Hepatocyte (in vitro differentiated cells): ENCODE measurements around the gene SHE. TPM values are rescaled to one million over a fixed set of nuclear protein-coding genes. Genes with fewer than 3 reads are reported as not detected.
A peak's percentile ranks its signal among the peaks of the same experiment; 100 is the strongest.

Source experiments
- DNase-seq: peaks from one replicate; pipeline ENCODE4 v3.0.0-alpha.2; 2016; ENCODE audit warnings: low spot score
- H2AFZ ChIP-seq: fragments of 200-600 bp; sonication (generic); 2 replicates; pipeline ENCODE4 v1.6.0; 2016; ENCODE audit warnings: antibody characterized with exemption, mild to moderate bottlenecking
- H3K27ac ChIP-seq: fragments of 200-600 bp; sonication (generic); 2 replicates; pipeline ENCODE4 v1.5.1; 2016; ENCODE audit warnings: mild to moderate bottlenecking
- H3K27me3 ChIP-seq: fragments of 200-600 bp; sonication (generic); 2 replicates; pipeline ENCODE4 v1.6.1; 2016
- H3K36me3 ChIP-seq: fragments of 200-600 bp; sonication (generic); replicated peaks from 2 replicates; pipeline ENCODE4 v1.5.1; 2016; ENCODE audit warnings: low read depth; ENCODE audit not compliant: insufficient read depth
- H3K4me1 ChIP-seq: fragments of 200-600 bp; sonication (generic); 2 replicates; pipeline ENCODE4 v1.5.1; 2016; ENCODE audit warnings: mild to moderate bottlenecking, moderate library complexity; ENCODE audit not compliant: insufficient read depth
- H3K4me2 ChIP-seq: fragments of 200-600 bp; sonication (generic); 2 replicates; pipeline ENCODE4 v1.6.0; 2016
- H3K4me3 ChIP-seq: fragments of 200-600 bp; sonication (generic); 2 replicates; pipeline ENCODE4 v1.5.1; 2016; ENCODE audit warnings: mild to moderate bottlenecking
- H3K79me2 ChIP-seq: fragments of 200-600 bp; sonication (generic); 2 replicates; pipeline ENCODE4 v1.6.0; 2017; ENCODE audit warnings: mild to moderate bottlenecking
- H3K9me2 ChIP-seq: fragments of 200-600 bp; sonication (generic); replicated peaks from 2 replicates; pipeline ENCODE4 v1.6.0; 2017; ENCODE audit warnings: mild to moderate bottlenecking; ENCODE audit not compliant: insufficient read depth
- H3K9me3 ChIP-seq: fragments of 200-600 bp; sonication (generic); 2 replicates; pipeline ENCODE4 v1.5.1; 2016; ENCODE audit warnings: low read depth, mild to moderate bottlenecking
- H4K20me1 ChIP-seq: fragments of 200-600 bp; sonication (generic); 2 replicates; pipeline ENCODE4 v1.6.0; 2016; ENCODE audit warnings: mild to moderate bottlenecking; ENCODE audit not compliant: insufficient read depth, poor library complexity, severe bottlenecking
- EZH2 ChIP-seq: fragments of 200-600 bp; sonication (generic); IDR thresholded peaks from 2 replicates; pipeline ENCODE4 v1.6.1; 2016; ENCODE audit warnings: antibody characterized with exemption, mild to moderate bottlenecking, borderline replicate concordance
- EZH2phosphoT487 ChIP-seq: fragments of 200-600 bp; sonication (generic); IDR thresholded peaks from one replicate; pipeline ENCODE4 v1.6.1; 2018; ENCODE audit warnings: antibody characterized with exemption, mild to moderate bottlenecking, low read depth, moderate library complexity; ENCODE audit not compliant: unreplicated experiment, severe bottlenecking
- WGBS: methylation state at CpG from one replicate; pipeline ENCODE4 v1.1.6; 2016; ENCODE audit warnings: low lambda C conversion rate; ENCODE audit errors: missing lambda C conversion rate; 5-methylcytosine and 5-hydroxymethylcytosine counted together
- polyA plus RNA-seq: library from polyadenylated mRNA; unstranded; fragments of >200 nt; fragmentation: Nextera tagmentation; extraction: Ambion mirVana; gene quantifications from 2 replicates; pipeline ENCODE4 v1.2.1, GENCODE V29; 2016
- total RNA-seq: library from RNA; depleted of rRNA; stranded (reverse); fragments of >200 nt; gene quantifications from 2 replicates; pipeline ENCODE4 v1.2.3, GENCODE V29; 2014
- TF ChIP-seq, protein P1 (sequence below): fragments of 200-600 bp; sonication (generic); IDR thresholded peaks from 2 replicates; pipeline ENCODE4 v1.5.1; 2016; ENCODE audit warnings: antibody characterized with exemption, mild to moderate bottlenecking; ENCODE audit not compliant: poor library complexity

SHE gene
- total and polyA plus RNA-seq, 2 experiments from 2014 or later, result 0.60 TPM; not detected in 1

DNA sequence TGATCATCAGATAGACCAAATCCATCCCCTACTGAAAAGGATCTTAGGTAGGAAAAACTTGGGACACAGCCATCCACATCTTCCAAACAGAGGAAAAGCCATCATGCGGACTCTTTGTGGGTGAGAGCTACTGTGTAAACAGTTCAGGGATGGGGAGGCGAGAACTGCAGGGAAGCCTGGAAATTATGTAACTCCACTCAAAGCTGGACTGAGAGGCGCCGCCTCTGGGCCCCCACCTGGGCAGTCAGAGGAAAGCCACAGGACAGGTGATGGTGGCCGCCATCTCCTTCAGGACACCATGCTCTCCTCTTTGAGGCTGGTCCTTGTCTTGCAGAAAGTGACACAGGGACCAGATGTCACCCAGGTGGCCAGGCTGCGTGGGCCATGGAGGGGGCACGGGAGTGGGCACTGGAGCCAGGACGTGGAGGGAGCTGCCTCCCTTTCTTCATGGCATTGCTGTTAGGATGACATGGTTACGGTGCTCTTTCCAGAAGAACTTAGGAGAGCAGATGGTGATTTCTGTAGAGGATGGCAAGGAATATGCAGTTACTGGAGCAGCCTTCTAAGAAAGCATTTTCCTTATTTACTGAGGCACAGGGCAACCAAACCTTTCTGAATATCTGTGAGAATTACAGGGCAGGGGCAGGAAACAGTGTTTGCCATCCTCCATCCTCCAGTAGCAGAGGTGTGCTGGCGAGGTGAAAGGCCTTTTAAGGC is 32.2 kb downstream of the SHE start:
- no peaks in the 10 kb centered on the region for H4K20me1 ChIP-seq
- no peaks in the 10 kb centered on the region for H3K9me3 ChIP-seq
- DNase-seq, result peak; percentile 26
- no peak for TF ChIP-seq EZH2phosphoT487
- no peak for TF ChIP-seq EZH2
- TF ChIP-seq, protein P1, sequence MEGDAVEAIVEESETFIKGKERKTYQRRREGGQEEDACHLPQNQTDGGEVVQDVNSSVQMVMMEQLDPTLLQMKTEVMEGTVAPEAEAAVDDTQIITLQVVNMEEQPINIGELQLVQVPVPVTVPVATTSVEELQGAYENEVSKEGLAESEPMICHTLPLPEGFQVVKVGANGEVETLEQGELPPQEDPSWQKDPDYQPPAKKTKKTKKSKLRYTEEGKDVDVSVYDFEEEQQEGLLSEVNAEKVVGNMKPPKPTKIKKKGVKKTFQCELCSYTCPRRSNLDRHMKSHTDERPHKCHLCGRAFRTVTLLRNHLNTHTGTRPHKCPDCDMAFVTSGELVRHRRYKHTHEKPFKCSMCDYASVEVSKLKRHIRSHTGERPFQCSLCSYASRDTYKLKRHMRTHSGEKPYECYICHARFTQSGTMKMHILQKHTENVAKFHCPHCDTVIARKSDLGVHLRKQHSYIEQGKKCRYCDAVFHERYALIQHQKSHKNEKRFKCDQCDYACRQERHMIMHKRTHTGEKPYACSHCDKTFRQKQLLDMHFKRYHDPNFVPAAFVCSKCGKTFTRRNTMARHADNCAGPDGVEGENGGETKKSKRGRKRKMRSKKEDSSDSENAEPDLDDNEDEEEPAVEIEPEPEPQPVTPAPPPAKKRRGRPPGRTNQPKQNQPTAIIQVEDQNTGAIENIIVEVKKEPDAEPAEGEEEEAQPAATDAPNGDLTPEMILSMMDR, result no peak
- H3K4me2 ChIP-seq, result no peak overlapping the region
- H3K9me2 ChIP-seq, result no peaks in the 10 kb centered on the region
- H3K4me1 ChIP-seq, result no peaks in the 10 kb centered on the region
- no peak overlapping the region for H3K27ac ChIP-seq
- WGBS, result 90% methylated on average over 10 of the region's 10 CpGs
- H2AFZ ChIP-seq, result no peak overlapping the region
- H3K4me3 ChIP-seq, result no peak overlapping the region
- H3K36me3 ChIP-seq, result no peaks in the 10 kb centered on the region
- H3K27me3 ChIP-seq, result no peaks in the 10 kb centered on the region
- H3K79me2 ChIP-seq, result no peaks in the 10 kb centered on the region

DNA sequence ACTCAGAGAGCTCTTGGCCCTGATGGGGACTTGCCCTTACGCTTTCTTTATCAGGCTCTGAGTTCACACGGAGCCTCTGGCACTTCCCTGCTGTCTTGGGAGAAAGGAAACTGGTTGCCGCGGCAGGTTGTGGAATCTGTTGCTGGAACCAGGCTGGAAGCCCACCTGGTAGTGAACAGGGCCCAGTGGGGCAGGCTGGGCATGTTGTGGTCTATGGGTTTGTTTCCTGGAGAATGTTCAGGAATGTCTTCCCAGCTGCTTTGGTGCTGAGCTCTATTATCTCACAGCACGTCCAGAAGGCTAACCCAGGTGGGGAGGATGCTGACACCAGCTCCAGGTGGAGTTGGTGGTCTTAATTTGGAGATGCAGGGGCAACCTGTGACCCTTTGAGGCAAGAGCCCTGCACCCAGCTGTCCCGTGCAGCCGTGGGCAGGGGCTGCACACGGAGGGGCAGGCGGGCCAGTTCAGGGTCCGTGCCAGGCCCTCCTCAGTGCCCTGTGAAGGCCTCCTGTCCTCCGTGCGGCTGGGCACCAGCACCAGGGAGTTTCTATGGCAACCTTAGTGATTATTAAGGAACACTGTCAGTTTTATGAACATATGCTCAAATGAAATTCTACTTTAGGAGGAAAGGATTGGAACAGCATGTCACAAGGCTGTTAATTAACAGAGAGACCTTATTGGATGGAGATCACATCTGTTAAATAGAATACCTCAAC is 33.5 kb downstream of the SHE start:
- TF ChIP-seq, protein P1, result no peak
- TF ChIP-seq EZH2phosphoT487 (no peak), EZH2 (no peak)
- H3K36me3 ChIP-seq, result no peaks in the 10 kb centered on the region
- no peaks in the 10 kb centered on the region for H3K27me3 ChIP-seq
- DNase-seq, result no peak
- 80% methylated on average over 12 of the region's 12 CpGs for WGBS
- no peak overlapping the region for H3K27ac ChIP-seq
- no peak overlapping the region for H3K4me3 ChIP-seq
- H3K9me2 ChIP-seq, result no peaks in the 10 kb centered on the region
- H3K79me2 ChIP-seq, result no peaks in the 10 kb centered on the region
- H2AFZ ChIP-seq, result no peak overlapping the region
- no peaks in the 10 kb centered on the region for H4K20me1 ChIP-seq
- H3K4me2 ChIP-seq, result no peak overlapping the region
- H3K4me1 ChIP-seq, result no peaks in the 10 kb centered on the region
- H3K9me3 ChIP-seq, result no peaks in the 10 kb centered on the region

DNA sequence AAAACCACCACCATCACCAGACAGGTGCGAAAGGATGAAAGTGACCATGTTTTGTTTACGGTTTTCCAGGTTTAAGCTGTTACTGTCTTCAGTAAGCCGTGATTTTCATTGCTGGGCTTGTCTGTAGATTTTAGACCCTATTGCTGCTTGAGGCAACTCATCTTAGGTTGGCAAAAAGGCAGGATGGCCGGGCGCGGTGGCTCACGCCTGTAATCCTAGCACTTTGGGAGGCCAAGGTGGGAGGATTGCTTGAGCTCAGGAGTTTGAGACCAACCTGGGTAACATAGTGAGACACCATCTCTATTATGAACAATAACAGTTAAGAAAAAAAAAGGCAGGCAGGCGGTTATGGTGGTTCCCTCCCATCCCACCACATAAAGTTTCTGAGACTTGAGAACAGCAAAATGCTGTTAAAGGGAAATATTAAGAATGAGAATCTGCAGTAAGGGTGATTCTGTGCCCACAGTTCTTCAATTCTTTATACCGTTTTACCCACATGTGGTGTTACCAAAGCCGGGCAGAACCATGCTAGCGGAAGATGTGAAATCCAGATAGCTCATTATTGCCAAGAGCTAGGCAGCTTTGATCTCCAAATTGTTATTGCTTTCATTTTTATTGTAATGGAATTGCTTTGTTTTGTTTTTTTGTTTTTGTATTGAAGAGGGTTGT is 34.6 kb downstream of the SHE start:
- DNase-seq, result no peak
- no peak overlapping the region for H2AFZ ChIP-seq
- no peaks in the 10 kb centered on the region for H3K9me2 ChIP-seq
- 95% methylated on average over 11 of the region's 11 CpGs for WGBS
- no peak for TF ChIP-seq EZH2
- TF ChIP-seq, protein P1, result no peak
- TF ChIP-seq EZH2phosphoT487, result no peak
- no peaks in the 10 kb centered on the region for H3K36me3 ChIP-seq
- no peaks in the 10 kb centered on the region for H3K27me3 ChIP-seq
- H3K4me2 ChIP-seq, result no peak overlapping the region
- no peaks in the 10 kb centered on the region for H3K79me2 ChIP-seq
- H3K4me3 ChIP-seq, result no peak overlapping the region
- no peaks in the 10 kb centered on the region for H3K4me1 ChIP-seq
- H4K20me1 ChIP-seq, result no peaks in the 10 kb centered on the region
- H3K27ac ChIP-seq, result no peak overlapping the region
- no peaks in the 10 kb centered on the region for H3K9me3 ChIP-seq
